ENCODE data around the gene MAGED4B. TPM values are rescaled to one million over a fixed set of nuclear protein-coding genes. Genes with fewer than 3 reads are reported as not detected.

MAGED4B gene
- polyA plus RNA-seq, 1 of the 3 experiments (the other 2 are of a cell fraction) = 37.7 TPM

DNA sequence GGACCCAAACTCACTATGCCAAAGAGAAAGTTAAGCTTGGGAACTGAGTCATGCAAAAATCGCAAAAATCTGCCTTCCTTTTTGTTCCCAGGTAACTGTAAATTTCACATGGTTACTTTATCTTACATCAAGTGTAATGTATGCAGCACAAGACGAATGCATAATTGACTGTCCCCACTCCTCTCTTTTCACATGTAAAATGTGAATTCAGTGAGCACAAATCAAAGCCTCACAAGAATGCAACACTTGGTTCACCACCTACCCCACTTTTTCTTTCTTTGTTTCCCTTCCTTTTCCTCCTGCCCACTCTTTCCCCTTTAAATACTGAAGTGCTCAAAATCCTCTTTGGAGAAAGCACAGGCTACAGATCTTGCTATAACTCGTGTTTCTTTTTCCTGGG lies 53.2 kb downstream of the MAGED4B start (continued):
- TF ChIP-seq TEAD4 (IDR thresholded peaks at IDR 0.05; ENCODE audit: borderline replicate concordance, insufficient read depth) = no peak
- TF ChIP-seq, protein P1, sequence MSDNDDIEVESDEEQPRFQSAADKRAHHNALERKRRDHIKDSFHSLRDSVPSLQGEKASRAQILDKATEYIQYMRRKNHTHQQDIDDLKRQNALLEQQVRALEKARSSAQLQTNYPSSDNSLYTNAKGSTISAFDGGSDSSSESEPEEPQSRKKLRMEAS (IDR thresholded peaks at IDR 0.05; ENCODE audit: low read depth) = no peak
- TF ChIP-seq, protein P2, sequence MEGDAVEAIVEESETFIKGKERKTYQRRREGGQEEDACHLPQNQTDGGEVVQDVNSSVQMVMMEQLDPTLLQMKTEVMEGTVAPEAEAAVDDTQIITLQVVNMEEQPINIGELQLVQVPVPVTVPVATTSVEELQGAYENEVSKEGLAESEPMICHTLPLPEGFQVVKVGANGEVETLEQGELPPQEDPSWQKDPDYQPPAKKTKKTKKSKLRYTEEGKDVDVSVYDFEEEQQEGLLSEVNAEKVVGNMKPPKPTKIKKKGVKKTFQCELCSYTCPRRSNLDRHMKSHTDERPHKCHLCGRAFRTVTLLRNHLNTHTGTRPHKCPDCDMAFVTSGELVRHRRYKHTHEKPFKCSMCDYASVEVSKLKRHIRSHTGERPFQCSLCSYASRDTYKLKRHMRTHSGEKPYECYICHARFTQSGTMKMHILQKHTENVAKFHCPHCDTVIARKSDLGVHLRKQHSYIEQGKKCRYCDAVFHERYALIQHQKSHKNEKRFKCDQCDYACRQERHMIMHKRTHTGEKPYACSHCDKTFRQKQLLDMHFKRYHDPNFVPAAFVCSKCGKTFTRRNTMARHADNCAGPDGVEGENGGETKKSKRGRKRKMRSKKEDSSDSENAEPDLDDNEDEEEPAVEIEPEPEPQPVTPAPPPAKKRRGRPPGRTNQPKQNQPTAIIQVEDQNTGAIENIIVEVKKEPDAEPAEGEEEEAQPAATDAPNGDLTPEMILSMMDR (IDR thresholded peaks at IDR 0.05) = no peak
- TF ChIP-seq RAD21 (IDR thresholded peaks at IDR 0.05; ENCODE audit: low read length) = no peak

Small RNA genes lying within 50 kb of the gene (small RNA-seq; reads per million reads assigned to genes)
- gene SNORA11E = 0 reads per million in 7 experiments

Other genes starting within 250 kb of the MAGED4B start
- gene MAGED1, start 175.6 kb downstream of the MAGED4B start, polyA plus RNA-seq (2012; rRNA removed) = 184 and 189 TPM in 2 replicates
- 14.8 and 26.6 TPM in 2 replicates for gene MAGED4, start 115.7 kb upstream of the MAGED4B start, polyA plus RNA-seq (2012; rRNA removed)

Data from SK-N-SH (cell line).